ENCODE results near the gene PABPN1.
"Not testable (repeated sequence)": the region's sequence is repeated elsewhere in the genome, so short reads cannot be mapped to it uniquely, and the experiment has no call there.

The PABPN1 gene, protein sequence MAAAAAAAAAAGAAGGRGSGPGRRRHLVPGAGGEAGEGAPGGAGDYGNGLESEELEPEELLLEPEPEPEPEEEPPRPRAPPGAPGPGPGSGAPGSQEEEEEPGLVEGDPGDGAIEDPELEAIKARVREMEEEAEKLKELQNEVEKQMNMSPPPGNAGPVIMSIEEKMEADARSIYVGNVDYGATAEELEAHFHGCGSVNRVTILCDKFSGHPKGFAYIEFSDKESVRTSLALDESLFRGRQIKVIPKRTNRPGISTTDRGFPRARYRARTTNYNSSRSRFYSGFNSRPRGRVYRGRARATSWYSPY

DNA sequence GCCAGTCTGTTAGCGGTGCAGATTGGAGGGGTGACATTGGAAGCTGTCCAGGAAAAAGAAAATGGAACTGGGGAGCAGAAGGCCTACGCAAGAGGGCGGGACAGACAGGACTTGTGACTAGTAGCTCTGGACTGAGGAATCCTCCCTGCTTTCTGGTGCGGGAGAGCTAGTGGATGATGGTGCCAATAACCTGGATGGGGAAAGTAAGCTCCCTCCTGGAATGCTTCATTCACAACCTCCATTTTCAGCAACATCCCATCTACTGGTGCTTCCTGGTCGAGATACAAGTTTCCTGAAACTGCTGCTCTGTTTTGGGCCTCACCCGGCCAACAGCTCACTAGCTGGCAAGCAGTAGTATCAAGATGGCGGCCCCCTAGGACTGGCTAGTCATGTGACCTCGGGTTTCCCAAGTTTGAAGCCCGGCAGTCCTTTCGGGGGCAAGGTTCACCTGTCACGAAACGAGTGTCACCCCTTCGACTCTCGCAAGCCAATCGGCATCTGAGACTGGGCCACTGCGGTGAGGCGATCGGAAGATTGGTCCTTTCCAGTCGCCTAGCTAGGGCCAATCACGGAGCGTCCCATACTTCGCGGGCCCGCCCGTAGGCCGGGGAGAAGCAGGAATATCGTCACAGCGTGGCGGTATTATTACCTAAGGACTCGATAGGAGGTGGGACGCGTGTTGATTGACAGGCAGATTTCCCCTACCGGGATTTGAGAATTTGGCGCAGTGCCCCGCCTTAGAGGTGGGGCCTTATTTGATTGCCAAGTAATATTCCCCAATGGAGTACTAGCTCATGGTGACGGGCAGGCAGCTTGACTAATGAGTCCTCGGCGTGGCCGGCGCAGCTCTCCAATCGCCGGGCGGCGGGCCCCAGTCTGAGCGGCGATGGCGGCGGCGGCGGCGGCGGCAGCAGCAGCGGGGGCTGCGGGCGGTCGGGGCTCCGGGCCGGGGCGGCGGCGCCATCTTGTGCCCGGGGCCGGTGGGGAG, at the start of gene PABPN1:
PABPN1 (plus strand) TSS at position 874 of the 988 bp plus-strand sequence; CDS start at position 887, 13 bp downstream.
- peak; percentile 100 for DNase-seq (ENCODE audit: low read depth in 2 of 2)

DNA sequence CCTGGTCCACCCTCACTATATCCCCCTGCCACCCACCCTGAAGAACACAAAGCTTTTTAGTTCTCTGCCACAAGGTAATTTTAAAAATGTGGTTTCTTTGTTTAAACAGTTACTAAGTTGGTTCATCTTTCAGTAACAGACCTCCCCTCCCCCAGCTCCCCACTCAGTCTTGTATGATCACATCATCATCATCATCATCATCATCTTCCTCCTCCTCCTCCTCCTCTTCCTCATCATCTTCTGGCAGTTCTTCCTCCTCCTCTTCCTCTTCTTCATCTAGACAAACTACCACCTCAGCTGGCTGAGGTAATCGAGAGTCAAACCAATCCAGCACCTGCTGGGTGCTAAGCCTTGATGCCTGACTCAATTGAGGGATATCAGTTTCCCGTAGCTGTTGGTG, 45.8 kb upstream of the PABPN1 start:
- no peak for DNase-seq (ENCODE audit: low read depth in 2 of 2)

- no peak for DNase-seq (ENCODE audit: low read depth in 2 of 2)
These were observed 44.1 kb upstream of the PABPN1 start for GRCh38 chr14:23277189-23277588.

- DNase-seq (ENCODE audit: low read depth in 2 of 2) = not testable (repeated sequence)
These were observed 43.3 kb upstream of the PABPN1 start for GRCh38 chr14:23277928-23278327.

DNA sequence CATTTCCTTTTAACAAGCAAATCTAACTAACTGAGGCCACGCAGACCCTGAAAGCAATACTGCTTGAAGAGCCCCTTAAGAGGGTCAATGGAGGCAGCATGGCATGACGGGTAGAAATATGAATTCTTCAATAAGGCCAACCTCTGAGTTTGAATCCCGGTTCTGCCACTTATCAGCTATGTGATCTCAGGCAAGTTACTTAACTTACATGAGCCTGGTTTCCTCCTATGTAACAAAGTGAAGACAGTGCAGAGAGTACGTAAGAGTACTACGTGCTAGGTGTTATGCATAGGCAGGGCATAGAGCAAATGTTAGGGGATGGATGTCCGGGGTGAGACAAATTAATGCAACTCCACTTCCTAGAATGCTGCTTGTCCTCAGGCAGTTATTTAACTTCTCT, 40.0 kb upstream of the PABPN1 start:
- no peak for DNase-seq (ENCODE audit: low read depth in 2 of 2)

- DNase-seq (ENCODE audit: low read depth in 2 of 2) = no peak
These were observed 36.4 kb upstream of the PABPN1 start for GRCh38 chr14:23284654-23285529.

GRCh38 chr14:23285530-23286019, 35.7 kb upstream of the PABPN1 start:
- DNase-seq (ENCODE audit: low read depth in 2 of 2) = no peak

DNA sequence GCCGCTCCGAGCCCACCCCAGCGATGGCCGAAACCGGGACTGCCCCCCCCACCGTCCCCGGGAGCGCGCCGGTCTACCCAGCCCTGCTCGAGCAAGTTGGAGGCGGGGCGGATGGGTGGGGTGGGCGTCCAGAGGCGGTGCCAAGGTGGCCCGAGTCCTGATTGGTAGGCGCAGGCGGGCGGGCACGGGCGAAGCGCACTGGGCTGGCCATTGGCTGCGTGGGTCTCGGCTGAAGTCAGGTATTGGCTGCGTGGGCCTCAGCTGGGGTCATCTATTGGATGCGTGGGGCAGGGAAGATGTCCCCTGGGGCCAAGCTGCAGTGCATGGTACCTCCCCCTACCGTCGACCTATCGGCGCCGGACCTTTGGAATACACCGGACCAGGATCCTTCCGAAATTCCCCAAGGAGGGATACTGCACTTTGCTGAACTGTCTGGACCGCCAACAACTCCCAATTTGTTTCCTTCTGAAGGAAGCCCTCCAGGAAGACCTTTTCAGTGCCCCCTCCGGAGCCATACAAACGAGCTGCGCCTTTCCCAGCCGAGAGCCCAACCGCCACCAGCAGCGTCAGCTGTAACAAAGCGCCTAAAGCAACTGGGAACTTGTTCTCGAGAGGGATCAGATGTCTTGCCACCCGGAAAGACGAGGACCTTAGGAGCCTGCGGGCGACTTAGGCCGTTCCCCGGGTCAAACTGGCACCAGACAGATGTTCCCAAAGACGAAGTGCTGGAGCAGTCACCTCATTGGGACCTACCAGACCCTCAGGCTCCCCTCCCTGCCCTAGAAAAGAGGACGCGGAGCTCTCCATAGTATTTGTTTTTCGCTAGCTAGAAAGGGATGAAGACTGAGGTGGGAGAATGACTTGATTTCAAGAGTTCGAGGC, 35.0 kb upstream of the PABPN1 start, which contains the start of gene HOMEZ:
HOMEZ (minus strand) TSS at position 113 of the 882 bp plus-strand sequence. CDS start 180 bp downstream, outside the sequence.
- peak; percentile 96 for DNase-seq (ENCODE audit: low read depth in 2 of 2)

- DNase-seq (ENCODE audit: low read depth in 2 of 2) = no peak
These were observed 34.3 kb upstream of the PABPN1 start for GRCh38 chr14:23286902-23287479.

GRCh38 chr14:23294734-23295561, 26.3 kb upstream of the PABPN1 start:
- peak in 1 of 2 experiments; percentile 24 for DNase-seq (ENCODE audit: low read depth in 2 of 2)

- DNase-seq (ENCODE audit: low read depth in 2 of 2) = no peak
These were observed 25.1 kb upstream of the PABPN1 start for GRCh38 chr14:23296012-23296777.

- DNase-seq (ENCODE audit: low read depth in 2 of 2) = no peak
These were observed 24.2 kb upstream of the PABPN1 start for GRCh38 chr14:23297096-23297495.

DNA sequence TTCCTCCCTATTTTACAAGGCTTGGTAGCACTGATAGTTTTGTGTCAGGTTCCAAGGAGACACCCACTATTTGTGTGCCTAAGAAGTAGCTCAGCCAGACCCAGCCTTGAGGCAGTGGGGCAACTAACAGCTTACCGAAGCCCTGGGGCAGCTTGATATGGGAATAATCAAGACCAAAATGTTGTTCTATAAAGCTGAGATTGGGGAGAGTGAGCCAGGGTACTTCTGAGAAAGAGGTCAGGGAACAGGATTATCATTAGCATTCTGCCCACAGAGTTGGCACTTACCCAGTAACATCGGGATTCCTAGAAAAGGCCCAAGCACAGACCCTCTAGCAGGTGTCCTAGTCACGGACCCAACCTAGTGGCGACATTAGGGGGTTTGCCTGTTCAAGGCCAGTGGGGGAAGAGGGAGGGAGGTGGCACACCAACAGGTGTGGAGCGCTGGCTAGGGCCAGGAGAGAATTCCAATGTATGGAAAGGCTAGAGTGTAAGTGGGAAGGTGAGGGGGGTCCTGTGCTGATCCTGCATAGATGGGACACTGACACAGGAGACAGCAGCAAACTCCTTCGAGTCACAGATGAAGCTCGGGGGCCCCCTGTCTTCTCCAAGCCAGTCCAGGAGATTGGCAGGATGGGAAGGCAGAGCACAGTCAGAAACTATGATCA, 23.5 kb upstream of the PABPN1 start:
- no peak for DNase-seq (ENCODE audit: low read depth in 2 of 2)

GRCh38 chr14:23299211-23299957, 21.9 kb upstream of the PABPN1 start:
- DNase-seq (ENCODE audit: low read depth in 2 of 2) = no peak

DNA sequence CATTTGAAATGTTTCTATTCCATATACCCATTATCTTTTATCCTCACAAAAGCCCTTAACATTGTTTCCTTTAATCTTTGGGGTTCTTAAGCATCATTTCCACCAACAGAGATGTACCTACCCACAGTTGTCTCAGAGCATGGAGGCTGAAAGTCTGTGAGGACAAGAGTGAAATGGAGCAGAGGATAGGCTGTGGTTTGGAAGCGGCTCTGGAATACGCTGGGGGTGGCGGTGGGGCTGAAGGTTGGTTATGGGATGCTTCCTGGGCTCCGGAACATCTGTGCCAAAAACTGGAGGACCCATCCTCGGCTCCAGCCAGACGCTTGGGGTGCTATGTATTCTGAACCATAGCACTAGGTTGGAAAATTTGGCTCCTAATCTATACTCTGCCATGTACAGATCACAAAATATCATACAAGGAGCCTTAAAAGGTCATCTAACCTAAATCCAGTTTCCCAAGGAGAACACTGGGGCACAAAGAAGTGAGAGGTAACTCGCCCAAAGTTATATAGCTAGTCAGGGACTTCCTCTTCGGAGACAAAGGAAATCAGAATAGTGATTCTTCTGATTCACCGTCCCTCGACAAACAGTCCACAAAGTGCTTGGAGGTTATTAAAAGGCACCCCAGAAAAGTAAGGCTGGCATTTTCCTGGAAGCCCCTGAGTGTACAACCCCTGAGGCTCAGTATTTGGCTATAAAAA, 21.1 kb upstream of the PABPN1 start:
- DNase-seq (ENCODE audit: low read depth in 2 of 2) = no peak

DNA sequence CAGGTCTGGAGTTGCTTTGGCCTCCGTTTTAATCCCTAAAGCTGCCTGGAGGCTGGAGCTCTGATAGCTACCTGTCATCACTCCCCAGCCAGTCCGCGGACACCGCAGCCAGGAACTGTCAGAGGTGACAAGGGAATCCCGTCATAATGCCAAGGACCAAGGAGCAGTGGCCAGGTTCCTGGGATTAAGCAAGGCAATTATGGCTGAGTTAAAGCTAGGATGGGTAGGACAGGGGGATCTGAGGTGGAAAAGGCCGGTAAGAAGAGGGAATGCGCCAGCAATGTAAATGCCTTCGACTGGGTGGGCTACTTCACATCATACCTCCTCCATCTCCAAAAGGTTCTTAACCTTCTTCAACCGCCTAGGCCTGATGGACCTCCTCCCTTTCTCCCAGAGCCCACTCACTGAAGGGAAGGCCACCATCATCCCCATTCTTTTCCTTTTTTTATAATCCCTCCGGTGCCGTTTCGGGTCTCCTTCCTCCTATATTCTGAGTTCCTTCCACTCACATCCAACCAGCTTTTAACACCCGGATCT, 20.5 kb upstream of the PABPN1 start:
- no peak for DNase-seq (ENCODE audit: low read depth in 2 of 2)

Data from fibroblast of skin of left quadriceps (primary cell).